Epithelial cell of prostate (primary cell): ENCODE results near the gene LRIG1.

Source experiments
- DNase-seq: peaks from one replicate; pipeline ENCODE4 v3.0.0-alpha.2; 2011; ENCODE audit warnings: low read depth, low spot score
- H3K27ac ChIP-seq: fragments of 450-650 bp; 2 replicates; pipeline ENCODE4 v1.5.1; 2017; ENCODE audit warnings: mild to moderate bottlenecking

Gene LRIG1

GRCh38 chr3:66394019-66394752 lies 106.6 kb downstream of the LRIG1 start:
- no peak for DNase-seq
- no peak overlapping the region for H3K27ac ChIP-seq

DNA sequence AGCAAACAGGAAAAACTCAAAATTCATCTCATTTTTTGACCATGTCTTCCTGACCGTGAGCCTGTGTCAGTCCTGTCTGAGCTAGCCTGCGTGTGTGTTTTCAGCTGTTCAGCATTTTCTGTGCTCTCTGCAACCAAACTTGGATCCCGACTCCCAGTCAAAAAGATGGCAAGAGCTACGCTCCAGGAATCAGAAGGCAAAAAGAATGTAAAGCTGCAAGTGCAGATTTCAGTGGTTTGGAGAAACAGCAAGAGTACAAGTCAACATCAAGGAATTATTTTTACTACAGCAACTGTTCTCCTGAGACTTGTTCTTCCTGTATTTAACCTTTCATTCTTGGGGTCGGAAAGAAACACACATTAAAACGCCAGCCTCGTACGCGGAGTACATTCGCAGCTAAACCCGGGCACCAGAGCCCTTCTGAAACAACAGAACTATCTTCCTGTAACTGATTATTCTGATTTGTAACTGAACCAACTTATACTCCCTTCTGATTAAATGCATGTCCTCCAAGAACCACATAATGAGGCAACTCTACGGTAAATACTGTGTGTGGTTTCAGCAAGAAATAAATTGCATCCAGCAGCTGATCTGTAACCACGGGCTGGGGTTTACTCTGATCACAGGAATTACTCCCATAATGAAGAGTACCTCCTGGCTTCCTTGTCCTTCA lies 107.4 kb downstream of the LRIG1 start:
- DNase-seq: no peak
- H3K27ac ChIP-seq: no peak overlapping the region

DNA sequence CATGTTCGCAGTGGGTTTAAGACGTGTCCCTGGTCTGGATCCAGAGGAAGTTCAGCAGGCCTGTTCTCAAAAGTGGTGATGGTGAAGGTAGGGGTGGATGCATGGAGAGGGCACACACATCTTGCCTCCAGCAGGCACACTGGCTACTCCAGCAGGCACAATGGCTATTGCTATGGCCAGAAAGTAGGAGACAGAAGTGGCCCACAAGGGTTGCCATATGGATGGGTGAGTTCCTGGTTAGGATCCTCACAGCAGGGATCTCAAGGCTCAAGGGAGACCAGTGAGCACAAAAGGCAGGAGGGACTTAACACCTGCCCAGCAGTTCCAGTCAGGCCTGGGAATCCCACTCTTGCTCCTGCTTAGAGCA lies 107.9 kb downstream of the LRIG1 start:
- H3K27ac ChIP-seq: no peak overlapping the region
- DNase-seq: no peak

- no peak overlapping the region for H3K27ac ChIP-seq
Measured at GRCh38 chr3:66392512-66392911, 108.3 kb downstream of the LRIG1 start.

DNA sequence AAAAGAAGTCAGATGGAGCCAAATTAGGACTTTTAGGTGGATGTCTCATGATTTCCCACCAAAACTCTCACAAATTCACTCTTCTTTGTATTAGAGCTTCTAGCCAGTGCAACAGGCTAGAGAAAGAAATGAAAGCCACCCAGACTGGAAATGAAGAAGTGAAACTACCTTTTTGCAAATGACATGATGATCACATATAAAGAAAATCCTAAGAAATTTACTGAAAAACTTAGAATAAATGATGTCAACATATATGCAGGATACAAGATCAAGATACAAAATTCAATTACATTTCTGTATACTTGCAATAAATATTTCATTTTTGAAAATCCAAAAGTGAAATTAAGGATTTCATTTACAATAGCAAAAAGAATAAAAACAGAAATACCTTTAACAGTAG lies 110.8 kb downstream of the LRIG1 start:
- DNase-seq: no peak
- no peak overlapping the region for H3K27ac ChIP-seq

More at GRCh38 chr3:66392512-66392911, 108.3 kb downstream of the LRIG1 start:
- DNase-seq: no peak

DNA sequence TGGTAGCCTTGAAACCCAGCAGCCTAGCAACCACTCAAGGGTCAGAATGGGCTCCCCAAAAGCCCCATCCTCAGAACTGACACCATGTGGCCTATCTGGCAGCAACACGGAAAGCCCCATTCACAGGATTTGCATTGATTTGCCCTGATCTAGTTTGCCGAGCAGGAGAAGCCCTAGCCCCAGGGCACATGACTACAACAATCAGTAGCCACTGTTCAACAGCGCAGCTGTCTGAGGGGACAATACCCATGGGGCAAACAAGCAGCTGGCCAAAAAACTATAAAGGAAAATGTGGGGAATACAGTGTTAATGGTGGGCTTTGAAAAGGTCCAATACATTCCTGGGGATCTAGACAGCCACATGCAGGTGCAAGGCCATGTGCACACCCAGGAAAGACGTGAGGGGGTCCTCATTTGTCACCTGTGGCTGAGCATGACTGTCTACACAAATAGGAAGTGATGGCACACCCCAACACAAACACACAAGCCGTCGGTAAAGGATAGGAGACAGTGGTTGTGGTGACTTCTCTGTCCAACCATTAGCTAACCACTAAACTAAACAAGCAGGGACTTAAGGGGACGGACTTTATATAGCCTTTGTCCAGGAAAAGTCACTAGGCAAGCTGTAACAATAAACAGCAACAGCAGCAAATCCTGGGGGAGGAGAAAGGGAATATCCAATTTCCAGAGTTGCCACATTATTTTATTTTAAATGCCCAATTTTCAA lies 113.7 kb downstream of the LRIG1 start:
- H3K27ac ChIP-seq: no peak overlapping the region
- no peak for DNase-seq

DNA sequence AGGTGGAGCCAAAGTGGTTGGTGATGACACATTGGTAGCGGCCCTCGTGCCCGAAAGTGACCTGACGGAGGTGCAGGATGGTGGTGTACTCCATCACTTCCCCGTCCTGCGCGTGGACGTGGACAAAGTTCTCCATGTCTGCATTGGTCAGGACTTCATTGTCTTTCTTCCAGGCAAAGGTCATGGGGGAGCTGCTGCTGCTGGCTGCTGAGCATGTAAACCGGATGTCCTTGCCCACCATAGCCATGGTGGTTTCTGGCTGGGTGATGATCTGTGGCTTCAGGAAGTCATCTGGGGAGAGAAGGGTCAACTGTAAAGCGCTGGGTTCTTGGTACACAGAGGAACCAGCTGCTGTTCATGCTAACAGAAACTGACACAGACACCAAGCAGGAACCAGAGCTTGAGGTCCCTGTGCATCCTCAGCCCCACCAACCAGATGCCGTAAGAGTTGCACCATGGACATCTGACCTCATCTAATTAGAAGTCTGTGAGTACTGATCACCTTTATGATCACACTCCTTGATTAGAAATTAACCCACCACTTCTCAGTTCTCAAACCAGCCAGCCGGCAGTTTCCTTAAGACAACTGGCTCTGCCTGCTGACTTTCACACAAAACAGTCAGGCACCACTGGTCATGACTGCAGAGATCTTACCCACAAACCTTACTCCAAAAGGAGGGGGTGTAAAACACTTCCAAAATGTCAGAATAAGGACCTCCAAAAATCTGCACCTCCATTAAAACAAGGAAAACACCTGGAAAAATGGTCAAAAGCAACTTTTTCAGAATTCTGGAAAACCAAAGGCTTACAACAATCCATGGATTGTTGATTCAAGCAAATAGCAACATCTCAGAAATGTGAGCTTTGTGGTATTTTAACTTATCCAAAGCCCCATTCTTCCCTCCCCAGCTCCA lies 114.6 kb downstream of the LRIG1 start:
- no peak overlapping the region for H3K27ac ChIP-seq
- DNase-seq: no peak

DNA sequence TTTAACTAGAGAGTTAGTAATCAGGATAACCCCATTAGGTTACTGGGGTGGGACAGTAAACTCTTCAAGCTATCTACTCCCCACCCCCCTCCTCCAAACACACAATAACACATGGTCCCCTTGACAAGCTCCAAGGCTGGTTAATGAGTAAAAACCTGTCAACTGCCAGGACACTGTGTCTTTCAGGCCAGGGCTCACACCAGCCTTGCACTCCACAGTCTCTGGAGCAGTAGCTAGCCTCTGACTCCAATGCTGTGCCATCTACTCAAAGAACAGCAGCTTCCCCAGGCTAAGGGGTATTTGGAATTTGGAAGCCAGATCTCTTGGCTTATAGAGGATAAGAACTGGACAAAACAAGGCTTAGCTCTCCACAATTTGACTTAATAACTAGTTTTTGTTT lies 115.8 kb downstream of the LRIG1 start:
- no peak for DNase-seq
- H3K27ac ChIP-seq: no peak overlapping the region

GRCh38 chr3:66383998-66384745 lies 116.7 kb downstream of the LRIG1 start:
- DNase-seq: no peak
- H3K27ac ChIP-seq: no peak overlapping the region

DNA sequence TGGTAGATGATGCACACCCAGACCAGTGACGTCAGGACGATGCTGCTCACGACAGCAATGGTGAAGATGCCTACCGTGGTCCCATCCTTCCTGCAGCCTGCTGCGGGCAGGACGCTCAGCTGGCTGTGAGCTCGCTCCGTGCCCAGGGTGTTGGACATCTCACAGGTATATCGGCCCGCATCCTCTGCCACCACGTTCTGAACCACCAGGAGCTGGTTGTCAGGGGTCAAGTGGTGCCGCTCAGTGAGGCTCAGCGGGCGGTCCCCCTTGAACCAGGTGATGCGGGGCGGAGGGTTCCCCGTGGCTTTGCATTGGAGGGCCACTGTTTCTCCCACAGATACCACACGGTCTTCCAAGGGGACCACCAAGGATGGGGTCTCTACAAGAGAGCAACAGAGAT lies 117.8 kb downstream of the LRIG1 start:
- H3K27ac ChIP-seq: no peak overlapping the region
- no peak for DNase-seq

DNA sequence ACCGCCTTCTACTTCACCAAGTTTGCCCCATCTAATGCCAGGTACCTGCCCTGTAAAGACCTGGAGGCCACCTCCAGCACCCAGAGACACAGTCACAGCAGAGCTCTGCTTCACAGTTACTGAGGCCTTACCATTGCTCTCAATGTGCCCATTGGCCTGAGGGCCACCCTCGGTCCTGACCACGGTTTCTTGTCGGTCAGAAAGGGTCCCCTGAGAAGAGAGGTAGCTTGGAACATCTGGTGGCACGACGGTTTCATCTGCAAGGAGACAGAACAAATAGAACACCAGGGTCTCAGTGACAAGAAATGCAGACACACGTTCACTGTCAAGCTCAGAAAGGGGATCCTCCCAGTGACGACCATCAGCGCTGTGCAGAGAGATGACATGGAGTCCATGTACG lies 118.7 kb downstream of the LRIG1 start:
- DNase-seq: no peak
- no peak overlapping the region for H3K27ac ChIP-seq

DNA sequence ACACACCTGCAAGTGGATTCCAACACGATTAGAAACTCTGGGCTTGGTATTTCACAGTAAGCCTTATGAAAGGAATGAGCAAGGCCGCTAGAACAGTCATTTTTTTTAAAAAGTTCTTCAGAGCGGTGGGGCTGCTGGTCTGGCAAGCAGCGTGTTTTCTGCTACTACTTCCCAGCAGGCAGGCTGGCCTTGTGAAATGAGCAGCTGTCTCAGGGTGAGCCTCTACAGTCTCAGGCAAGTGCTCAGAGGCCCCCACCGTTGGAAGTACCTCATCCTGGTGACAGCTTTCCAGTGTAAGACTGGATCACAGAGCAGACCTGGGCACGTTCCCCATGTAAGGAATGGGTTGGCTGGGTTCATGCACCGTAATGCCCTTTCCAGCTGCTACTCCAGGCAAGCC lies 119.2 kb downstream of the LRIG1 start:
- H3K27ac ChIP-seq: no peak overlapping the region

DNA sequence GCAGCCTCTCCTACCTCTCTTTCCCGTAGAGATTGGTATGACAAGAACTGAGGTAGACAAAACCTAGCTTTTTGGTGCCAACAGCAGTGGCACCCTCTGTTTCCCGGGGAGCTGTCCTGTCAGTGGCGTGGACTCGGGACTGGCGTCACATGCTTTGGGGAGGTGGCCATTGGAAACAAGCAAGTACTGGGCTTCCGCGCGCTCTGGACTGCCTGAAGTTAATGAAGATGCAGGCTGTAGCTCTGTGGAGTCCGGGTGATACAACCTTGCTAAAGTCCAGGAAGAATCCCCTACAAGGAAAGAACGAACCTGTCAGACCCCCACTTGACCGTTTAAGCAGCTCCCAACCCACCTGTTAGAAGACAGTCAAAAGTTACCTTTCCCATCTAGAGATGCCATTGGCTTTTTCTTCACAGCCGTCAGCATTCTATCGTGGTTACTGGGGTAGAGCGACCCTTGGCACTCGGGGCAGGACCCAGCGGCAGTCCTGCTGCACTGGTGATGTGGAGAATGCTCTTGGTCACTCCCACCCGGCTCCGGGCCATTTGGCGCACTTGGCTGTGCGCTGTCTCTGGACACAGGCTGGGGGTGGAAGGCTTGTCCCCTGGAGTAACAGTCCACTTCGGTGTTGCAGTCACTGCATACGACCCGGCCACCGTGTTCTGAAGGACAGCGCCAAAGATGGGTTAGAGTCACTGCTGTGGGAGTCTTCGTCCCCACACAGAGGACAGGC lies 120.5 kb downstream of the LRIG1 start:
- DNase-seq: no peak
- no peak overlapping the region for H3K27ac ChIP-seq

More for the DNA sequence above, 119.2 kb downstream of the LRIG1 start:
- DNase-seq: no peak

- H3K27ac ChIP-seq: no peak overlapping the region
- DNase-seq: no peak
Measured at GRCh38 chr3:66379565-66379964, 121.3 kb downstream of the LRIG1 start.

- H3K27ac ChIP-seq: no peak overlapping the region
- no peak for DNase-seq
Measured at GRCh38 chr3:66378256-66378655, 122.6 kb downstream of the LRIG1 start.

DNA sequence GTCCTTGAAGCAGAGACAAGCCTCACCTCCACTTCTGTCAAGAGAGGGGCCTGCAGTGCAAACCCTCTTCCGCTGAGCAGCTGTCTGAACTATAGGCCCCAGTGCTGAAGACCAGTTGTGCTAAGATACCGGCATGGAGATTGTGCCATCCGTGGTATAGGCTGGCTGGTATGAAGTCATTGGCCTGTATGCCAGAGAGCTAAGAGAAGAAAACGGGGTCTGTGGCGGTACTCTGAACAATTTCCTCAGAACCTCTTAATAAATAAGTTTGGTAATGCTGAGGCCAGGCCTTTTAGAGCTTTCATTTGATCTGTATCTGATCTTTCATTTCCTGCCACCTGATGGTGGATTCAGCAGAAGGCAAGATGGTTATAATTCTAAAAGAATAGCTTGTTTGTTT lies 123.0 kb downstream of the LRIG1 start:
- H3K27ac ChIP-seq: no peak overlapping the region
- DNase-seq: no peak

- H3K27ac ChIP-seq: no peak overlapping the region
- no peak for DNase-seq
Measured at GRCh38 chr3:66376568-66376967, 124.3 kb downstream of the LRIG1 start.

- no peak for DNase-seq
Measured at GRCh38 chr3:66372681-66373350, 128.0 kb downstream of the LRIG1 start.

More at GRCh38 chr3:66372681-66373350, 128.0 kb downstream of the LRIG1 start:
- no peak overlapping the region for H3K27ac ChIP-seq
